GM18505 (cell line): ENCODE results near the gene KCNC3.

Experiments
- ATAC-seq: cut with Tn5 transposase; IDR thresholded peaks from one replicate; pipeline ENCODE4 v1.9.1; 2021; ENCODE audit not compliant: unreplicated experiment
- POLR2A ChIP-seq: IDR thresholded peaks from 4 replicates; pipeline ENCODE4 v1.6.1; 2011; ENCODE audit warnings: borderline replicate concordance; ENCODE audit not compliant: insufficient read depth, insufficient read length; ENCODE audit errors: extremely low read depth

The KCNC3 gene

GRCh38 chr19:50314724-50315708 is 14.2 kb downstream of the KCNC3 start:
- no peak for TF ChIP-seq POLR2A
- ATAC-seq, result no peak

- no peak for TF ChIP-seq POLR2A
- no peak for ATAC-seq
Measured at GRCh38 chr19:50313812-50314536, 15.2 kb downstream of the KCNC3 start.

- TF ChIP-seq POLR2A, result no peak
- ATAC-seq, result no peak
Measured at GRCh38 chr19:50312967-50313811, 16.0 kb downstream of the KCNC3 start.

- no peak for TF ChIP-seq POLR2A
Measured at GRCh38 chr19:50311723-50312635, 17.2 kb downstream of the KCNC3 start.

GRCh38 chr19:50310759-50311465 is 18.3 kb downstream of the KCNC3 start:
- no peak for TF ChIP-seq POLR2A
- ATAC-seq, result no peak

More at GRCh38 chr19:50311723-50312635, 17.2 kb downstream of the KCNC3 start:
- no peak for ATAC-seq

- TF ChIP-seq POLR2A, result no peak
- no peak for ATAC-seq
Measured at GRCh38 chr19:50309396-50310125, 19.6 kb downstream of the KCNC3 start.

GRCh38 chr19:50308991-50309390 is 20.2 kb downstream of the KCNC3 start:
- no peak for TF ChIP-seq POLR2A
- no peak for ATAC-seq

- no peak for ATAC-seq
- TF ChIP-seq POLR2A, result no peak
Measured at GRCh38 chr19:50303558-50303957, 25.6 kb downstream of the KCNC3 start.

- no peak for TF ChIP-seq POLR2A
- ATAC-seq, result no peak
Measured at GRCh38 chr19:50301607-50301971, 27.6 kb downstream of the KCNC3 start.

GRCh38 chr19:50300814-50301606 is 28.2 kb downstream of the KCNC3 start:
- ATAC-seq, result no peak
- no peak for TF ChIP-seq POLR2A
